ENCODE measurements around the gene COL15A1. TPM values are rescaled to one million over a fixed set of nuclear protein-coding genes. Genes with fewer than 3 reads are reported as not detected.

The COL15A1 gene
- total RNA-seq, 1 donor from 2014 or later: 0.05 TPM

GRCh38 chr9:98972716-98973115 lies 29.0 kb downstream of the COL15A1 start:
- no peak for DNase-seq (ENCODE audit: low read depth)

DNA sequence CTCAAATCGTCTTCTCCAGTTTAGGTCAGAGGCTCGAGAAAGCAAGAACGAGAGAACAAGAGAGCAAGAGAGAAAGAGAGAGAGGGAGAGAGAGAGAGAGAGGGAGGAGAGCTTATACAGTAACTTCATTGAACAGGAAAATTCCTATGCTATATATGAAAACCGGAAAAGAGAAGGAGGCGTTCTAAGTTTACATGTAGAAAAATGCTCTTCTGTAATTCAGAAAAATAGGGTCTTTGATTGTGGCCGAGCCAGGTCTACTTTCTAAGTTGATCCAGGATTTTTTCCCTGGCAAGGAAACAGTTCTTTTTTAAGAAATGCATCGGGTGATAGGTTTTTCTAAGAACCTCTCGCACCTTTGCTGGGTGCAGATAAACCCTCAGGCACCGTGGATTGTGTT lies 29.5 kb downstream of the COL15A1 start:
- no peak for DNase-seq (ENCODE audit: low read depth)

DNA sequence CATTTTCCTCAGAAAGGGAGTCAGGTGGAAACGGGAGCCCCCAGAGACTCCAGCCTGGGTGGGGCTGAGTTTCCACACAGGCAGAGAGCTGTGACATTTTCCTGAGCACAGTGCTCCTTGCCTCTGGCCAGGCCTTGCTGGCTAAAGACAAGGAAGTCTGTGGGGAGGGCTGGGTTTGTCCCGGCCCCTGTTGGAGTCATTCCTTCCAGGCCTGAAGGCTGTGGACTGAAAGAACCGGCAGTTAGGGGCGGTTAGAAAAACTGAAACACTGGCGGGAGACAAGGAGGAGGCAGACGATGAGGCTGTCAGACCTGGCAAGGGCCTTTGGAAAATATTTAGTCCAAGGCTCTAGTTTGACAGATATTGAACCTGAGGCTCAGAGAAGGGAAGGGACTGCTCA lies 29.9 kb downstream of the COL15A1 start:
- no peak for DNase-seq (ENCODE audit: low read depth)

DNA sequence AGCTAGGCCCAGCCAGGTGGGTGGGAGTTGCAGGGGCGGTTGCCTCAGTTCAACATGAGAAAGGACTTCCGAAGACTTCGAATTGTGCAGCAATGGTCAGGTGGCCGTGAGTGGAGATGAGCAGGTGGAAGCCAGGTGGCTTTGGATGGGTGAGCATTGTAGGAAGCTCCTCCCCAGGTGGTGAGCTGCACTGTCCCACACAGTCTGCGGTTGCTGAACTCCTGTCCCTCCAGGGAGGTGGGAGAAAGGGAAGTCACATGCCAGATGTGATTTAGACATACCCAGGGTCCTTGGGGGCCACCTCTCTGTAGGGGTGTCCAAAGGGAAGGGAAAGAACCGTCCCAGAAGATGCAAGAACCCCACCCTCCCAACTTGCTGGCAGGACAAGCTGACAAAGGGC lies 30.4 kb downstream of the COL15A1 start:
- DNase-seq (ENCODE audit: low read depth): no peak

DNA sequence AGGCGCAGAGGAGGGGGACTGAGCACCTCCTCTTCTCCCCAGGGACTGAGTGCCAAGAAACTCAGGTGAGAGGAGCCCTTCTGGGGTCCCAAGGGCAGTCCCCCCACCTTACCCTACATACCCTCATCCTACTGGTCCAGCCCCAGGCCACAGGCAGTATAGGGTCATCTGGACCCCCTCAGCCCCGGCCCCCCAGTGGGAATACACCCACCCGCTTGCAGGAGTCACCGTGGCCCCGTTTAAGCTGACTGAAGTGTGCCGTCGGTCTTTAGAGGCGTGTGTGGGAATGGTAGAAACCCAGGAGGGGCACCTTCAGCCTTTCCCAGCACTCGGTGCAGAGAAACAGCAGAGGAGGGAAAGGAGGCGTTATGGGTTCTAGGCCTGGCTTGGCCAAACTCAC lies 30.8 kb downstream of the COL15A1 start:
- no peak for DNase-seq (ENCODE audit: low read depth)

DNA sequence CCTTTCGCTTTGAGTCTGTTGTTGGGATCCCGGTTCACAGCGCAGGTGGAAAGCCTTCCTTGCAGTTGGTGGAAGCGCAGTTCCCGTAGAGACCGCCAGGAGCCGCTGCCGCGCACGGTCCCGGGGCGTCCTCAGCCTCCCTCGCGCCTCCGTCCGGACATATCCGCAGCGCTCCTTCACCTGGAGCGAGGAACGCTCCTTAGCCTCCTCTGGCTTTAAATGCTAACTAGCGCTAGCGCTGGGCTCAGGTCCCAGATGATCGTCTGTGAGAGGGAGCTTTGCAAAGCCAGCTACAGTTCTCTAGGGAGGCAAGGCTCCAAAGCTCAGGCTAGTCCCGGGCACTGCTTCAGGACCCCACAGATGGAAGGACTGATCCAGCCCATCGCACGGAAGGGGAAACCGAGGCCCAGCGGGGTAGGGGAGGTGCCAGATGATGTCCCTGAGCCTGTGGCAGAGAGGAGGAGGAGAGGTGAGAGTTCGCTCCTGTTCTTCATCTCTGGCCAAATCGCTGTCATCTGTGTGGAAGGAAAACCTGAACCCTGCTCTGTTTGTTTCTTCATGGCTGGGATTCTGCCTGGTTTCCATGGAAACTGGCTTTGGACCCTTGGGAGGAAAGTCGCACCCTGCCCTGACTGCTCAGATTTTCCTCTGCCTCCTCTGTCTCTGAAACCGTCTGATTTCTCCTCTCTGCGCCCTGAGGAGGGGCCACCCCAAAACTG lies 31.4 kb downstream of the COL15A1 start:
- peak; percentile 46 for DNase-seq (ENCODE audit: low read depth)

- DNase-seq (ENCODE audit: low read depth): no peak
Observed at GRCh38 chr9:98975838-98976237, 32.1 kb downstream of the COL15A1 start.

DNA sequence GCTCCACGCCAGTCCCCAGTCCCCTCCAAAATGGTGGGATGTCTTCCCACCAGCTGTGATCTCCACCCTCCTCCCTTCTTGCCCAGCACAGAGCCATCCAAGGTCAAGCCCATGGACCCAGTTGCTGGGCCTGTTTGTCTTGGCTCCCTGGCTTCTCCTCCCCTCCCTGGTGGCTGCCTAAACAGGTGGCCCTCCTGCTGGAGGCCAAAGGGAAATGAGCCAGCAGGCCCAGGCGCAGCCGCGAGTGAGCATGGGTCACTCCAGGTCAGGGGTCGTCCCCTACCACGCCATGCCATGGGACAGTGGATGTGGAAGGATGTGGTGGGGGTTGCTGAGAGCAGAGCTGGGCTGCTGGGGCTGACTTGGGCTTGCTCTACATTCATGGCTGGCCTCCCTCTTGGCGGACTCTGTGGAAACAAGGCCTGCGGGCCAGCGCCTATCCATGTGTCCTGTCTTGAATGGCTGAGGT lies 33.6 kb downstream of the COL15A1 start:
- DNase-seq (ENCODE audit: low read depth): no peak

GRCh38 chr9:98977813-98978212 lies 34.1 kb downstream of the COL15A1 start:
- DNase-seq (ENCODE audit: low read depth): no peak

- peak; percentile 9 for DNase-seq (ENCODE audit: low read depth)
Observed at GRCh38 chr9:98978231-98978681, 34.5 kb downstream of the COL15A1 start.

- no peak for DNase-seq (ENCODE audit: low read depth)
Observed at GRCh38 chr9:98980291-98980690, 36.6 kb downstream of the COL15A1 start.

- DNase-seq (ENCODE audit: low read depth): peak; percentile 25
Observed at GRCh38 chr9:98983295-98984268, 39.9 kb downstream of the COL15A1 start.

- no peak for DNase-seq (ENCODE audit: low read depth)
Observed at GRCh38 chr9:98985596-98985995, 41.9 kb downstream of the COL15A1 start.

- DNase-seq (ENCODE audit: low read depth): no peak
Observed at GRCh38 chr9:98986866-98987651, 43.4 kb downstream of the COL15A1 start.

- DNase-seq (ENCODE audit: low read depth): peak; percentile 99
Observed at GRCh38 chr9:98989036-98990000, 45.6 kb downstream of the COL15A1 start.

DNA sequence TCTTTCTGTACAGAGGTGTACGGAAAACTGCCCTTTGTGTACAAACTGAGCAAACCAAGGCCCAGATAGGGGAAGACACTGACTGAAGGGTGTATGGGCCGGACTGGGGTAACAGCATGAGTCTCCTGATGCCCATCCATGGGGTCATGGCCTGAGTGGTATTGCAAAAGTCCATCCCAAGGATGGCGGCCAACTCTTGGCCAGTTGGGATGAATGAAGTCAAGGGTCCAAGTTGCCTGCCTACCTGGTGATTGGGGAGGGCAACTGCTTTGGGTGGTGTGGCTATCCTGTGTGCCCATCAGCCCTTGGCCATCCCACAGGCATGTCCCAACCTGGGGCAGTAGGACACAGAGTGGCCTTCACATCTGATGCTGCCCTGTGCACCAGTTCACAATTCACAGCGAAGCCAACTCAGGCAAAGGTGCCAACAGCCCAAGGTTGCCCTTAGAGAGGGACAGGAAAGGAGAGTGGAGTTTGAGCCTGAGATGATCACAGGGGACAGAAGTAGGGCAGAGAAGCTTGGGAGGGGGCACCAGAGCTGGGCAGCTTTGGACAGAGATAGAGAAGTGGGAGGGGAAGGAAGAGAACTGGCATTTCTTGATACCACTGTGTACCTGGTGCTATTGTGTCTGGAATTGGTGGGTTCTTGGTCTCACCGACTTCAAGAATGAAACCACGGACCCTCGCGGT lies 46.6 kb downstream of the COL15A1 start:
- DNase-seq (ENCODE audit: low read depth): no peak

- no peak for DNase-seq (ENCODE audit: low read depth)
Observed at GRCh38 chr9:98992107-98992884, 48.6 kb downstream of the COL15A1 start.

GRCh38 chr9:98992885-98993569 lies 49.3 kb downstream of the COL15A1 start:
- peak; percentile 57 for DNase-seq (ENCODE audit: low read depth)

DNA sequence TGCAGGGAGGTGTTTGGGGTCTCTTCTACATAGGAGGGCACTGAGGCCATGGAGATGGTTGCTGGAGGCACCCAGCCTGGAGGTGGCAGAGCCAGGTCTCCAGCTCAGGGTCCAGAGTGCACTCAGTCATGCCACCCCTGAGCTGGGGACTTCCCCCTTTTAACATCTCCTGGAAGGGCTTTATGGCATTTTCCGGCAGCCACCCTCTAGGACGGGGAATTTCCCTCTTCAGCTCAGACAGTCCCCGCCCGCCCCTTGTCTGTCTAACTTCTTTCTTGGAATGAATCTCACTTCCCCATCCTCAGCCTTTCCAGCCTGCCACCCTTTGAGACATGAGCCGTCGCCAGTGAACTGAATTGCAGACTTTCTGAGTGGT lies 49.9 kb downstream of the COL15A1 start:
- peak; percentile 22 for DNase-seq (ENCODE audit: low read depth)
